SK-N-MC (cell line): ENCODE data around the gene REEP3.

Experiments
- EZH2 ChIP-seq: fragments of 200-600 bp; sonication (generic); IDR thresholded peaks from one replicate; pipeline ENCODE4 v1.6.1; 2017; ENCODE audit warnings: antibody characterized with exemption
- FOXP2 ChIP-seq: optimal IDR thresholded peaks from 2 replicates; pipeline ENCODE3; 2011; ENCODE audit warnings: mild to moderate bottlenecking, moderate library complexity; ENCODE audit not compliant: insufficient read depth; ENCODE audit errors: extremely low read length, control extremely low read depth

DNA sequence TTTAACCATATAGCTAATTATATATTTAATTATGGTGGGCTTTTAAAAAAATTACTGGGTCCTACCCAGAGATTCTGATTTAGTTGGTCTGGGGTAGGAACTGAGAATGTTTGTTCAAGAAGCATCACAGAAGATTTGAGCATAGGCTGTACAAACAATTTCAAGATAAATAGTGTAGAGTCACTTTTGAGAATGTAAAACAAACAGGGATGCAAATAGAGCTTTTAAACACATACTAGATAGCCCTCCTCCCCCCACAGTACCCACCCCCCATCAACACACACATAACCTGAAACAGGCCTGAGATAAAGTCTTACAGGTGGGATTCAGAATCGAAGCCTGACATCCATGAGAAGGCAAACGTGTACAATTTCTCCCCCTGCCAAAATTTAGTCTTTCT, 15.6 kb upstream of the REEP3 start:
- TF ChIP-seq EZH2 (no peak), FOXP2 (no peak)
